HG03354 (cell line): ENCODE data around the gene OSBPL6.

ENCODE experiments used
- ATAC-seq: cut with Tn5 transposase; IDR thresholded peaks from one replicate; pipeline ENCODE4 v1.9.1; 2021; ENCODE audit warnings: mild to moderate bottlenecking; ENCODE audit not compliant: unreplicated experiment, poor library complexity, severe bottlenecking

The OSBPL6 gene

DNA sequence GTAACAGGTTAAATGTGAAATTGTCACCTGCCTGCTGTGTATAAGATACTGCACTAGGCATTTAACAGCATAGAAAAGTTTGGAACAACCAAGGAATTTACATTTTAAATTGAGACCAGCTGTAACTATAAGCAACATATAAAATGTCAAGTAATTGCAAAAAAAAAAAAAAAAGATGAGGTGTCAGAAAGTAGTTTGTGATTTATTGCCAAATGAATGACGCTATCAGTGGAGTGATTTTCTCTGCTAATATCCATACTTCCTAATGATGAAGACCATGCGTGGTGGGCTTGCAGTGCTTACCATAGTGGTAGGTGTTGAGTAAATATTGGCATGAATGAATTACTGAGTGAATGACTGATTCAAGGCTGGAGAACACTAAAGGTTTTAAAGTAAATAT, 73.3 kb downstream of the OSBPL6 start:
- ATAC-seq = no peak

- no peak for ATAC-seq
Observed at GRCh38 chr2:178268435-178268834, 74.1 kb downstream of the OSBPL6 start.

DNA sequence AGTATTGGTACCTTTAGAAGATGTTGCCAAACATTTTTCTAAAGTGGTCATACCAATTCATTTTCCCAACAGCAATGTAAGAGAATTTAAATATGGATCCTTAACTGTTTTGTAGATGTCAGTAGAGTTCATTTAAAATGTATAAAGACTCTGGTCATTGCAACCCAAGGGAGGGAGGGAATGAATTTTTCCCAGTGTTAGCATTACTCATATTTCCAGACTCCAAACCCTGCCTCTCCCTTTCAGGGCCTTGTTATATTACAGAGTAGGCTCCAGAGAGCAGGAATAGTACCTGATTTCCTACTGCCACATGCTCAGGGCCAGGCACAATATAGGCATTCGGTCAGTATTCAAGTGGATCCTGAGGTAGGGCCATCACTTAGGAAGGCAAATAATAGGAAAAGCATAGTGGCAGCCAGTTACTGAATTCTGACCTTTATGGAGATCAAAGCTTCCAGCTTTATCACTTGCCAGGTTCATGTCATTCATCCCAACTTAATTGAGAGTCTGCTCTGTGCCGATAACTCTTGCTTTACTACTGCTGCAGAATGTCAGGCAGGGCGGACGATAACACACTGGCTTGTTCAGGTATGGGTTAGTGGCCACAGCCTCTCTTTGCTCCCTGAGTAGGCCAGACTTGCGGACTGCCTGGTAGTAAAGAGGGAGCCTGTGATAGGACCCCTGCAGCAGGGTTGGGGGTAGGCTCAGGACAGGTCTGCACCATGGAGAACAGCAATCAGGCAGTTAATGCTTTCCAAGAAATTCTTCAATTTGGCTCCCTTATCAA, 75.3 kb downstream of the OSBPL6 start:
- ATAC-seq = no peak

- no peak for ATAC-seq
Observed at GRCh38 chr2:178270338-178270737, 76.0 kb downstream of the OSBPL6 start.

- no peak for ATAC-seq
Observed at GRCh38 chr2:178271094-178271493, 76.8 kb downstream of the OSBPL6 start.

GRCh38 chr2:178271629-178272333, 77.5 kb downstream of the OSBPL6 start:
- no peak for ATAC-seq

DNA sequence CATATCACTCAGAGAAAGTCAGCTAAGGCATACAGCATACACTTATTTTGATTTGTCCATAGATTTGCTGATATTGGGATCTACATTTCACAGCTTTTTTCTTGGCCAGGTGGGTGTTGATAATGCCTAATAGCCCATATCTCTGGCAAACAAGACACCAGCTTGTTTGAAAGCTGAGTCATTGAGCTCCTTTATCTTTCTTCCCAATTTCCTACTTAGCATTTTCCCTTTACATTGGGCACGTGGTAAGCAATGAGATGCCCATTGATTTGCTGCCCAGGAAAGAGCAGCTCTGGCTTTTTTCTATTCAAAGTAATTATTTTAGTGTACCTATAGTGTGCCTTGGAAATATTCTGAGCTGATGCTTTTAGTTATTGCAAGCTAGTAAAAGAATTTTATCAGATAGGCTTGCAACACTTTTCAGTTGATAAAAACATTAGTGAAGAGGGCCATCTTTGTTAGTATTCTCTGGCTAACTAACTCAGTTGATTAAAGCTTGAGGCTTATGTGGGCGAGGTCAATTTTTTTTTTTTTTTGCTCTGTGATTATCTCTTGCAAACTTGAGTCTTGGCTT, 79.6 kb downstream of the OSBPL6 start:
- ATAC-seq = no peak

DNA sequence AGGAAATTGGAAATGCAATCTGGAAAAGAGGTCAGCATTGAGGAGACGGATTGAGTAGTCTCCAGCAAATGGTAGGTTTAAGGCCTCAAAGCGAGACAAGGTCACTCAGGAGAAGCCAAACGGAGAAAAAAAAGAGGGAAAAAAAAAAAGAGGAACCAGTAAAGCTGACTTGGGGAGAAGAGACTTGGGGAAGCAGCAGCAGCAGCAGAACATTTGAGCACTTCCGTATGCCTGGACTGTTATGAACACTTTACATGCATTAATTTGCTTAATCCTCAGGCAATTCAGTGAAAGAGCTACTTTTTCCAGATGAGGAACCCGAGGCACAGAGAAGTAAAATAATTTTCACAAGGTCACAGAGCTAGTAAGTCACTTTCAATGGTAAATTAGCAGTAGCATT, 81.3 kb downstream of the OSBPL6 start:
- ATAC-seq = no peak

DNA sequence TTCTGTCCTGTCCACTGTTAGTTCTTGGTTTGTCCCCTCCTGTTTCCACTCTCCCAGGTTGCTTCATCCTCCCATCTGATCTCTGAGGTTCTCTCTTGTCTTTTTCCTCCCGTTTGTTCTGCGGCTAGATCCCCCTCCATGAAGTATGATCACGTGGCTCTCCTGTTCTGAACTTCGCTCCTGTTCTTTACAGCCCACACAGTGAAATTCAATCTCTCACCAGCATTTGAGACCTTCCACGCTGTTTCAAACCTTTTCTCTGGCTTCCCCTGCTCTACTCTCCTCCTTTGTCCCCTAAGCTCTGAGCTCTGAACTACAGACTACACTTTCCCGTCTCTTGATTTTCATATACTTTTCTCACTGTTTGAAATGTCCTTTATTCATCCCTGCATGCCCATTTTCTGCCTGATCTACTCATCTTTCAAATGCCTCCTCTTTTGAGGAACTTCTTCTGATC, 83.5 kb downstream of the OSBPL6 start:
- no peak for ATAC-seq

- ATAC-seq = no peak
Observed at GRCh38 chr2:178279142-178279541, 84.8 kb downstream of the OSBPL6 start.

- no peak for ATAC-seq
Observed at GRCh38 chr2:178279636-178280035, 85.3 kb downstream of the OSBPL6 start.

GRCh38 chr2:178280244-178280852, 86.0 kb downstream of the OSBPL6 start:
- peak; percentile 95 for ATAC-seq

GRCh38 chr2:178282075-178282815, 87.9 kb downstream of the OSBPL6 start:
- no peak for ATAC-seq

DNA sequence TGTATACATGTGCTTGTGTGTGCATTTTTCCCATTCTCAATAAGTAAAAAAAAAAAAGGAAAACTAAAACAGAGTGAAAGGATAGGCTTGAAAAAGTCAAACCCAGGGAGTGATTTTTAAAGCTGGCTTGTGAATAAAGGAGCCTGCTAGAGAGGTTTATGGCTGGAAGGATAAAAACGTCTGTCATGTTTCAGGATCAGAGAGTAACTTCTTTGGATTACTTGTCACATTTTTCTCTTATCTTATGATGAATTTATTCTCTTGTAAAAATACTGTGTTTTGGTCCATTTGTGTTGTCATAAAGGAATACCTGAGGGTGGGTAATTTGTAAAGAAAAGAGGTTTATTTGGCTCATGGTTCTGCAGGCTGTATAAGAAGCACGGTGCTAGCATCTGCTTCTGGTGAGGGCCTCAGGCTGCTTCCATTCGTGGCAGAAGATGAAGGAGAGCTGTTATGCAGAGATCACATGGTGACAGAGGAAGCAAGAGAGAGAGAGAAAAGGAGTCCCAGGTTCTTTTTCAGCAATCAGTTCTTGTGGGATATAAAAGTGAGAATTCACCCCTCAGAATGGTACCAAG, 89.1 kb downstream of the OSBPL6 start:
- no peak for ATAC-seq

DNA sequence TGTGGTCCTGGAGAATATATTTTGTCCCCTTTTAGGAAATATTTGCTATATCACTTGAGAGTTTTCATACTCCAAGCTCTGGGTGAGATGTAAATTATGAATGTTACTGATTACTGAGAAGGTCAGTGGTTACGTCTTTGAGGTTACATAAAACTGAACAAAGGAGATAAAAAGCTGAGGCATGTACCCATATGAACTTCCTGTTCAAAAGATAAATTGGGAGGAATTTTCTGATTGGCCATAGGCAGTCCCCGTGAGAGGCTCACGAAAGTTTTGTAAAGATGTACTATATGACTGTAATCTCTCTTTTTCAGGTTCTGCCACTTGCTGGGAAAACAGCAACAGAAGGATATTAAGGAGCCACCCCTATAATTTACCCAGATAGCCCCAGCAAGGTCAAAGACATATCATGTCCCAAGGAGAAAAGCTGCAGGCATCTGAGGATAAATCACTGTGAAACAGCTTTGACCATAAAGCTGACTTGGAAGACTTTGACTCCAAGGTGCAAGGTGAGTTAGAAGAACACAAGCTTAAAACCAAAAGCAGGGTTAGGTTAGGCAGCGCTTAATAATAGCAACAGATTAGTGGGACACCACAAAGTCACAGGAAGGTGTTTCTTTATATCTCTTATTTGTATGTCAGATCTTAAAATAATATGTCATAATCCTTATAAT, 90.4 kb downstream of the OSBPL6 start:
- no peak for ATAC-seq

- ATAC-seq = no peak
Observed at GRCh38 chr2:178285287-178285615, 90.9 kb downstream of the OSBPL6 start.

- ATAC-seq = no peak
Observed at GRCh38 chr2:178286636-178287035, 92.3 kb downstream of the OSBPL6 start.

GRCh38 chr2:178287652-178288344, 93.5 kb downstream of the OSBPL6 start:
- ATAC-seq = no peak

DNA sequence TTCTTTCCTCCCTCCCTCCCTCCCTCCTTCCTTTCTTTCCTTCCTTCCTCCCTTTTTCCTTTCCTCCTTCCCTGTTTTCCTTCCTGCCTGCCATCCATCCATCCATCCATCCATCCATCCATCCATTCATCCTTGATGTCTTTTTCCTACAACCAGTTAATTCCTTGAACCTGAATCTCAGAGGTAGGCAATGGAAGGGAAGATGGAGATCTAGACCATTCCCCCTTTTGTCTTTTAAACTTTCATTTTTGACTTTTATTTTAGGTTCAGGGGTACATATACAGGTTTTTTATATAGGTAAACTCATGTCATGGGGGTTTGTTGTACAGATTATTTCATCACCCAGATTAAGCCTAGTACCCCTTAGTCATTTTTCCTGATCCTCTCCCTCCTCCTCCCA, 97.4 kb downstream of the OSBPL6 start:
- no peak for ATAC-seq
